CD4-positive, alpha-beta T cell treated with Interleukin-4 for 1 hour (primary cell): ENCODE measurements around the gene NOM1.

Experiments used
- DNase-seq, 2 donors: peaks; one replicate each; pipeline ENCODE4 v3.0.0-alpha.2; 2020 to 2022

Gene NOM1

GRCh38 chr7:157004521-157005455 lies 55.3 kb downstream of the NOM1 start:
- no peak for DNase-seq

GRCh38 chr7:157005456-157006204 lies 56.1 kb downstream of the NOM1 start:
- no peak for DNase-seq

- DNase-seq: no peak
Measured at GRCh38 chr7:157006205-157006747, 56.8 kb downstream of the NOM1 start.

DNA sequence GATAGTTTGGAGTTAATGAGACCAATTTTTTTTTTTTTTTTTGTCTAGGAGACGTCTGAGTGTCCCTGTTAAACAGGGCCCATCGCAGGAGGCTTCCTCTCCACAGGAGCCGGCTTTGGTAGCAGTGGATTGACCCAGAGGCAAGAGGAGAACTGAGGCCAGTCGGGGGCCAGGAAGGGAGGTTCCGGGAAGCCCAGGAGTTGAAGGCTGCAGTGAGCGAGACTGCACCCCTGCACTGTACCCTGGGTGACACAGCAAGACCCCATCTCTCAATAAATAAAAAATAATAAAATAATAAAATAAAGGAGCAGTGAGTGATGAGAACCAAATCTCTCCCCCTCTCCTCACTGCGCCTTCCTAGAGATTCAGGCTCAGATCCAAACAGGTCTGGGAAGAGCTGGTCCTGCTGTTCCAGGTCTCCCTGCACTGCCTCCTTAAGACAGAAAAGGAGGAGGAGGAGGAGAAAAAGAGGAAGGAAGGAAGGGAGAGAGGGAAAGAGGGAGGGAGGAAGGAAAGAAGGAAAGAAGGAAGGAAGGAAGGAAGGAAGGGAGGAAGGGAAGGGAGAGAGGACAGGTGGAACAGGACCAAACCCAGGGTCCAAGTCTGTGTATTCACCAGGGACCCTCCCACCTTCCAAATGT lies 57.4 kb downstream of the NOM1 start:
- DNase-seq: no peak

- no peak for DNase-seq
Measured at GRCh38 chr7:157007470-157008066, 58.1 kb downstream of the NOM1 start.

DNA sequence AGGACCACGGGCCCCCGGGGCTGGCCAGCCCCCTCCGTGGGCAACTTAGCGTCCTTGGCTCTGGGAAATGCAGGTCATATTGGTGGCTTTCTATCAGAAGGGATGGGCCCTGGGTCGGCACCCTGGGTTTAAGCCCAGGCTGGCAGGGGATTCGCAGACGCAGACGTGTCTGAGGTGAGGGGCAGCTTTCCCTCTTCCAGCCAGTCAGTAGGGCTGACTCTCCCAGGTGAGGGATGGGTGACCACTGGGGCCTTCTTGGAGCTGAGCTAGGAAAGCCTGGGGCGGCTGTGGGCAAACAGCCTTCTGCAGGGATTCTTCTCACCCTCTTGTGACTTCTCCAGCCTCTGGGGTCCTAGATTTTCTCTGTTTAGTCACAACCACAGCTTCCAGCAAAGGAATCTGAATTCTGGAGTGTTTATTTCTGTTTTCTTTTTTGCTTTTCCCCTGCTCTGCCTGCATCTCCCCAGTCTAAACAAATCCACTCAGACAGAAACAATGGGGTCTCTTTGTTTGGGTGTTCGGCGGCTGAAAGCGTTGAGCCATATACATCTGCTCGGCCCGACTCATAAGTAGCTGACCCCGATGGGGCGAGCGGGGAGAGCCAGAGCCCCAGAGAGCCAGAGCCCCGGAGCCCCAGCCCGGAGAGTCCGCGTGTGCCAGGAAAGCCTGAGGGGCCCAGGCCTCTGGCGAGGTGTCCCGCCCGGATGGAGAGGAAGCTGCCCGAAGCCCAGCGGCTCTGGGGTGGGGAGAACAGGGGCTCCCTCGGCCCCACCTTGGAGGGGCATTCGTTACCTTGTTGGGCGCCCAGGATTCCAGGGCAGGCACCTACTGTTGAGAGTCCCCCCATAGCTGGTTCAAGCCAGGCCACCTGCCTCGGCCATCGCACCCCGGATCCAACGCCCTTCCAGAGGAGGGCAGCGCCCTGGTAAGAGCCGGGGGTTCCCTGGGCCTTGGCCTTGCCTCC lies 59.0 kb downstream of the NOM1 start:
- DNase-seq: no peak

DNA sequence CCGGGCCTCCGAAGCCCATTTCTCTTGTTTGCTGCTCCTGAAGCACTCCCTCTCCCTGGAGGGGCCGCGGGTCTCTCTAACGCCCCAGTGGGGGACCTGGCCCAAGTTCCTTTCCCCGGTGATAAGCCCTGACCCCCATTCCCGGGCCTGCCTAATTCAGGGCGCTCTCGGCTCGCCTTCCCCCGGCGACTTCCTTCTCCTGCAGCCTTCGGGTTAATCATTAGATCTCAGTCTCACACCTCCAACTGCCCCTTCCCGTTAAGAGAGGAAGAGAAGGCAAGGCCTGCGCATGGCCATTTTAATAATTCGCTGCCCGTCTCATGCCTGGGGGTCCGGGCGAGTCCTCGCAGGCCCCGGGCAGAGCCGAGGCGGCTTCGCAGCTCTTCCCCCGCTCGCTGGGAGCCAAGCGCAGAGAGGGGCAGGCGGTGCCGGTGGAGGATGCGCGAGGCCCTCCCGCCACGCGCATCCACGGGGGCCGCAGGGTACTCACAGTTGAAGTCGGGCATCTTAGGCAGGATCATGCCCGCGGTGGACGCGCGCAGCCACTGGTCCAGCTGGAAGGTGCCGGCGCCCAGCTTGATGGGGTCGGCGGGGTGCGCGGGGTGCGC lies 59.8 kb downstream of the NOM1 start:
- no peak for DNase-seq

- DNase-seq: no peak
Measured at GRCh38 chr7:157009778-157010587, 60.5 kb downstream of the NOM1 start.

DNA sequence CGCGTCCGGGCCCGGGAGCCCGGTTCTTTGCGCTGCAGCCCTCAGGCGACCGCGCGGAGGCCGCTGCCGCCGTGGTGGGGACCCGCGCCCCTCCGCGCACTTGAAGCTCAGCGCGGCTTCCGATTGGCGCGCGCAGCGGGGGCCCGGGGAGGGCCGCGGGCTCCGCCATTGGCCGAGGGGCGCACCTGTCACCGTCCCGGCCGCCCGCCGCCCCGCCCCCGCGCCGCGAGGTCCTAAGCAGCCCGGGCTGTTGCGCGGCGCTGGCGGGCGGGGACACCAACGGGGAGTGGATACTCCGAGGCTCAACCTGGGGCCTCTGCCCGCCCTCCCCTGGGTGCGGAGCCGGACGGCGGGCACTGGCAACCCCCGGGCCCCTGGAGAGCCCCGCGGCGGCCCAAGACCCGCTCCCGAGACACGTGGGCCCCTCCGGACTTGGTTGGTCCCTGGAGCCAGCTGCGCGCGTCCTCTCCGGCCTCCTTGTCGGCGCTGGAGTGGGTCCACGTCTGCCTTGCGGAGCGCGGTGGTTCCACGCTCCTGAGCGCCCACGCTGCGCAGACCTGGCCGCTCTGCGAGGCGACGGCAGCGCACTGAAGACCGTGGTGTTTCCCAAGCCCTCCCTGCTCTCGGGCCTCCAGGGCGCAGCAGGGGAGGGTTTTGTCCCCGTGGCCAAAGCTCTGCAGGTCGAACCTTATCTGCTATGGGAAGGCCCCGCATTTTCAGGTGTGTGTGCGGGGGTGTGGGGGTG lies 61.2 kb downstream of the NOM1 start, which contains the start of gene MNX1:
MNX1 (minus strand) TSS at position 76 of the 745 bp plus-strand sequence. CDS start 313 bp downstream, outside the sequence.
- DNase-seq: peak; percentile 27 to 40

DNA sequence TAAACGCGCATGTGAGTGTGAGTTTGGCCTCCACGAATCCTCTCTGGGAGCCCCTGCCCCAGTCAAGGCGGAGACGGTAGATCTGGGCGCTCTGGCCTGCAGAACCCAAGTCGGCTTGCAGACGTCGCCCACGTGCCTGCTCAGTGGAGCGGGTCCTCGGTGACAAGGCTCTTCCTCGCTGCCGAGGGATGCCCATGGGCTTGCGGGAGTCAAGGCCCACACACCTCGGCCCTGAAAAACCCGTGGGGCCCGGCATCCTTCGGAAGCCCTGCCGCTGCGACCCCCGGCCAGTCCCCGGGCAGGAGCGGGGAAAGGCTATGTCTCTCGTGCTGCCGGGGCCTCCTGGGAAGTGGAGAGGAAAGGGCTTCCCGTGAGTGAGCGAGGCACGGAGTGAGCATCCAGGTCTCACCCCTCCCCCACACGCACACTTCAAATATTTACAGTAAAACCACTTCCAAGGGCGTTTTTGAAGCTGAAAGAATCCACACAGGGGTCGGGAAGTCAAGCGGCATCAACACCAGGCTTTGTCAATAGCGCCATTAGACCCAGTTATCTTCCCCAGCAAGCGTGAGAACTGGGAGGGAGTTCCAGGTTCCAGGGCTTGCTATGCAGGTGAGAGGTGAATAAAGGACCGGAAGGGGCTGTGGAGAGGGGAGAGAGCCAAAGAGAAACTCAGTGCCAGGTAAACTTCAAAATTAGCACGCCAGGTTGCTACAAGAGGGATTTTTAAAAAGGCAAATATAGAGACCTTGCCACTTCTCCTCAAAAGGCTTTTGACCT lies 62.0 kb downstream of the NOM1 start:
- no peak for DNase-seq

GRCh38 chr7:157012113-157012547 lies 62.6 kb downstream of the NOM1 start:
- DNase-seq: no peak

GRCh38 chr7:157013101-157013500 lies 63.6 kb downstream of the NOM1 start:
- DNase-seq: no peak

DNA sequence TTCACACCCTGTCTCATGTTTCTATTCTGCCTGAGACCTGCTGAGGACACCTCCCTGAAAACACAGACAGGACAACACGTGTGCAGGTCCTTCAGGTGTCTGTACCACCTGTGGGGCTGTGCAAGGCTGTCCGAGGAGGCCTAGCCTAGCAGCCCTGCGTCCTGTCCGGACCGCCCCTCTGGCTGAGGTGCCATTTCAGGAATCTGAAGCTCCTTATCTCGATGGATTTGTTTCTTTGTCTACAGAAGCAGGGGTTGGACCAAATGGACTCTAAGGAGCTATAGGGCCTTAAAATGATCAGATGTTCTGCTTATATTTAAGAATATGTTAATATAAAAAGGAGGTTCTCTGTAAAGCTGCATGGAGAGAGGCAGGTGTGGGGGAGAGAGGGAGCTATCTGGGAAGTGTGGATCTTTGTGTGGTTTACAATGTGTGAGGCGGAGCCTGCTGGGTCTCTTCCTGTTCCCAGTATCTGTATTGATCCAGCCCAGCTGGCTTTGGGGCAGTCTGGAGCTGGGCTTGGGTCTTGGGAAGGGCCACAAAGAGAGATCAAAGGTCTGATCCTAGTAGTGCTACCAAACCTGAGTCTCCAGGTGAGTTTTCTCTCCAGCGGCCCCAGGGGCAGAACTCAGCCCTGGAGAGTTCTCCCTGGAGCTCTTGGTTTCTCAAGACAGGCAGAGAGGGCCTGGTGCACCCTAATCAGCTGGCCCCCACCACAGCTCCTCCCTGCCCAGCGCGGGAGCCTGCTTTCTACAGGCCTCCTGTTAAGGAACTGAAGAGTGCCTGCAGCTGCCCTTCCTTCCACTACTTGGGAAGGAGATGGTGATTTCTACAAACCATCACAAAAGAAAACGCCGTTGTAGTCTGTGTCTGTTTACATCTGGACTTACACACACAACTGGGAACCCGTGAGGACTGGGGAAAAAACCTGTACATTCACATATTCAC lies 64.4 kb downstream of the NOM1 start:
- no peak for DNase-seq

DNA sequence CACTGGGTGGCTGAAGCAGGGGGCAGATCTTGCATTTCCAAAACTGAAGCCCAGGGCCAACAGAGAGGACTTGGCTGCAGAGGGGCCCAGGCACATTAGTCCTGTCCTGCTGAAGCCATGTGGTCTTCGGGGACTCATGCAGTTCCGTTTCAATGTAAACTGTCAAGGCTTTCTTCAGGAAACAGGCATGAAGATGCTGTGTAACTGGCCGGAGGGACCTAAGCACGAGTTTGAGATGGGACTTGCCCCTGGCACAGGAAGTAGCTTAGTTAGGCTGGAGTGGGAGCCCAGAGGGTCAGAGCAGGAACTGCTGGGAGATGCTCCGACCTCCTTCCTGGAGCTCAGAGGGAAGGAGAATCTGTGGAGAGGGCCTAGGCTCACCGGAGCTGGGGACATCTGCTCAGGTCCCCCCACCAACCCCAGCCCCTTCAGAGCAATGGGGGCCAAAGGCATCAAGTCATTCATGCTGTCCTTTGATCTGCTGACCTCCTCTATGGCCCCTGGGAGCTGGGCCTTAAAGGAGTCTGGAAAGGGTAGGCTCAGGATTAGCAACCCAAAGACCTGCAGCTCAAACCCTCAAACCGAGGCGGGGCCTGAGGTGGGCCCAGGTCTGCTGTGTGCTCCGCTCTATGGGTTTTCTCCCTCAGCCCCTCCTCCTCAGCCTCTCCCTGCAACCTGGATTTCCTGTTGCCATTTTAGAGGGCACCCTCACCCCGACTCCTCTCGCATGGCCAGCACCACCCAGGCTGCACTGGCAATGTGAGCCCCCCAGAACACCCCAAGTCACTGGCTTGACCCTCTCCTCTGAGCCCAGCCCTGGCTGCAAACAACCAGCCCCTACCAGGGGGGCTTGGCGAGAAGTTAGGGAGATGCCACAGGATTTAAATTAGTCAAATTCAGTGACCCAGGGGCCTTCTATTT lies 65.4 kb downstream of the NOM1 start:
- DNase-seq: no peak

DNA sequence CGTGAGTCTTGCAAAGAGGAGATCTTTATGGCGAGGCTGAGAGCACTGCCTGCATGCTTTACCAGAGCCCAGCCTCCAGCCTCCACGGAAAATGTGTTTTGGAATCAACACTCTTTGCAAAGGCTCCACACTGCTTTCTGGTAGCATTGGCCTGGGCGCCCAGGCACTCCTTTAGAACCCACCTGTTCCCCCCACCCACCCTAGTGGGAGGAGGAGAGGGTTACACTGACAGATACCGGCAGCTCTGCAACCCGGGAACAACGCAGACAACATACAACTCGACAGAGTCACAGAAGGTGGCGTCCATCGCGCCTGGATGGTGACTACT lies 66.5 kb downstream of the NOM1 start:
- no peak for DNase-seq

- no peak for DNase-seq
Measured at GRCh38 chr7:157016352-157017041, 67.0 kb downstream of the NOM1 start.
